ENCODE results near the gene ZFPM1. TPM values are rescaled to one million over a fixed set of nuclear protein-coding genes. Genes with fewer than 3 reads are reported as not detected.

Gene ZFPM1
- total RNA-seq, 1 donor from 2014 or later = 0.52 TPM

DNA sequence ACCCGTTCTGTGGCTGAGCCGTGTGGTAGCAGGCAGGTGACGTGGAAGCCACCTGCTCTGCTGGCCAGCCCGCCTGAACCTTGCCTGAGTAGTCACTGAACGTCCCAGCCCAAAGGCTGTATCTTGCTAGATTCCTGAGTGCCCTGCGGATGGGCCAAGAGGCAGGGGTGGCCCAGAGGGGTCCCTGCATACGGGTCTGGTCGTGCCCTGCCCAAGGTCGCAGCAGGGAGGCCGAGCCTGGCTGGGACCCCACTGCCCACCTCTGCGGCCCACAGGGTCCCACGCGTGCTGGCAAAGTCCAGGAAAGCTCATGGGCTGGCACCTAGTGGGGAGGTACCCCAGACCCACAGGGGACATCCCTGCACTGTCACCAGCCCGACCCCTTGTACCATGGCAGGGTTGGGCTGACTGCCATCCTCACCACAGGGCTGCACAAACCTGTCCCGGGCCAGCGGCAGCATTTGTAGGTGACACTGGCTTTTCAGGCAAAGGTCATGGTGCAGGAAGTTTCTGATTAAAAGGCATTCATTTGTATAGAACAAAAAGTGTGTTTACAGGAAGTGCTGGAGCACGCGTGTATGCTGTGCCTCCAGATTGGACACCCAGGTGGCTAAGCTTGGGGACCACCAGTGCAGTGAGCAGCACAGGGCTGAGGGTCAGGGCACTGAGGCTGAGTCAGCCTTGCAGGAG is 72.0 kb downstream of the ZFPM1 start:
- H3K27me3 ChIP-seq (ENCODE audit: control insufficient read depth in 3 of 3, insufficient read depth in 3 of 3, low read length in 3 of 3) = peaks cover 42 to 71% (median 52%) of the 10 kb centered on the region in 3 donors
- H3K4me3 ChIP-seq (ENCODE audit: low read length in 3 of 3) = no peak overlapping the region
- no peaks in the 10 kb centered on the region for H3K36me3 ChIP-seq (ENCODE audit: control insufficient read depth in 3 of 3, insufficient read depth in 3 of 3, low read length in 3 of 3)
- H3K4me1 ChIP-seq (ENCODE audit: control insufficient read depth in 3 of 3, insufficient read depth in 3 of 3, low read length in 3 of 3) = peaks cover 17 to 43% (median 25%) of the 10 kb centered on the region in 3 donors
- H3K9me3 ChIP-seq (ENCODE audit: control insufficient read depth in 3 of 3, low read length in 3 of 3) = no peaks in the 10 kb centered on the region
- H3K9ac ChIP-seq (ENCODE audit: low read depth in 1 of 3, low read length in 3 of 3) = no peak overlapping the region
- no peak overlapping the region for H3K27ac ChIP-seq (ENCODE audit: low read depth, low read length)

- peaks cover 42 to 68% (median 52%) of the 10 kb centered on the region in 3 donors for H3K27me3 ChIP-seq (ENCODE audit: control insufficient read depth in 3 of 3, insufficient read depth in 3 of 3, low read length in 3 of 3)
- no peaks in the 10 kb centered on the region for H3K36me3 ChIP-seq (ENCODE audit: control insufficient read depth in 3 of 3, insufficient read depth in 3 of 3, low read length in 3 of 3)
- H3K4me3 ChIP-seq (ENCODE audit: low read length in 3 of 3) = no peak overlapping the region
- no peak overlapping the region for H3K27ac ChIP-seq (ENCODE audit: low read depth, low read length)
- no peak overlapping the region for H3K9ac ChIP-seq (ENCODE audit: low read depth in 1 of 3, low read length in 3 of 3)
- H3K9me3 ChIP-seq (ENCODE audit: control insufficient read depth in 3 of 3, low read length in 3 of 3) = no peaks in the 10 kb centered on the region
- peaks cover 21 to 48% (median 26%) of the 10 kb centered on the region in 3 donors for H3K4me1 ChIP-seq (ENCODE audit: control insufficient read depth in 3 of 3, insufficient read depth in 3 of 3, low read length in 3 of 3)
These were observed 72.5 kb downstream of the ZFPM1 start for GRCh38 chr16:88525663-88525990.

GRCh38 chr16:88526008-88526905 is 73.2 kb downstream of the ZFPM1 start:
- Histone ChIP-seq H3K9me3 (ENCODE audit: control insufficient read depth in 3 of 3, low read length in 3 of 3) (no peaks in the 10 kb centered on the region), H3K27me3 (ENCODE audit: control insufficient read depth in 3 of 3, insufficient read depth in 3 of 3, low read length in 3 of 3) (peaks cover 39 to 64% (median 49%) of the 10 kb centered on the region in 3 donors), H3K4me3 (ENCODE audit: low read length in 3 of 3) (peak overlapping the region in 1 of 3 donors; percentile 22), H3K36me3 (ENCODE audit: control insufficient read depth in 3 of 3, insufficient read depth in 3 of 3, low read length in 3 of 3) (no peaks in the 10 kb centered on the region), H3K9ac (ENCODE audit: low read depth in 1 of 3, low read length in 3 of 3) (peak overlapping the region in 1 of 3 donors; percentile 1), H3K27ac (ENCODE audit: low read depth, low read length) (no peak overlapping the region), H3K4me1 (ENCODE audit: control insufficient read depth in 3 of 3, insufficient read depth in 3 of 3, low read length in 3 of 3) (peaks cover 23 to 49% (median 26%) of the 10 kb centered on the region in 3 donors)

GRCh38 chr16:88526906-88527185 is 73.8 kb downstream of the ZFPM1 start:
- Histone ChIP-seq H3K4me1 (ENCODE audit: control insufficient read depth in 3 of 3, insufficient read depth in 3 of 3, low read length in 3 of 3) (peaks cover 24 to 49% (median 26%) of the 10 kb centered on the region in 3 donors), H3K9ac (ENCODE audit: low read depth in 1 of 3, low read length in 3 of 3) (peak overlapping the region in 1 of 3 donors; percentile 1), H3K27me3 (ENCODE audit: control insufficient read depth in 3 of 3, insufficient read depth in 3 of 3, low read length in 3 of 3) (peaks cover 33 to 59% (median 44%) of the 10 kb centered on the region in 3 donors), H3K36me3 (ENCODE audit: control insufficient read depth in 3 of 3, insufficient read depth in 3 of 3, low read length in 3 of 3) (no peaks in the 10 kb centered on the region), H3K27ac (ENCODE audit: low read depth, low read length) (no peak overlapping the region), H3K4me3 (ENCODE audit: low read length in 3 of 3) (no peak overlapping the region), H3K9me3 (ENCODE audit: control insufficient read depth in 3 of 3, low read length in 3 of 3) (no peaks in the 10 kb centered on the region)

GRCh38 chr16:88527186-88527936 is 74.3 kb downstream of the ZFPM1 start:
- no peak overlapping the region for H3K4me3 ChIP-seq (ENCODE audit: low read length in 3 of 3)
- peaks cover 24 to 49% (median 26%) of the 10 kb centered on the region in 3 donors for H3K4me1 ChIP-seq (ENCODE audit: control insufficient read depth in 3 of 3, insufficient read depth in 3 of 3, low read length in 3 of 3)

DNA sequence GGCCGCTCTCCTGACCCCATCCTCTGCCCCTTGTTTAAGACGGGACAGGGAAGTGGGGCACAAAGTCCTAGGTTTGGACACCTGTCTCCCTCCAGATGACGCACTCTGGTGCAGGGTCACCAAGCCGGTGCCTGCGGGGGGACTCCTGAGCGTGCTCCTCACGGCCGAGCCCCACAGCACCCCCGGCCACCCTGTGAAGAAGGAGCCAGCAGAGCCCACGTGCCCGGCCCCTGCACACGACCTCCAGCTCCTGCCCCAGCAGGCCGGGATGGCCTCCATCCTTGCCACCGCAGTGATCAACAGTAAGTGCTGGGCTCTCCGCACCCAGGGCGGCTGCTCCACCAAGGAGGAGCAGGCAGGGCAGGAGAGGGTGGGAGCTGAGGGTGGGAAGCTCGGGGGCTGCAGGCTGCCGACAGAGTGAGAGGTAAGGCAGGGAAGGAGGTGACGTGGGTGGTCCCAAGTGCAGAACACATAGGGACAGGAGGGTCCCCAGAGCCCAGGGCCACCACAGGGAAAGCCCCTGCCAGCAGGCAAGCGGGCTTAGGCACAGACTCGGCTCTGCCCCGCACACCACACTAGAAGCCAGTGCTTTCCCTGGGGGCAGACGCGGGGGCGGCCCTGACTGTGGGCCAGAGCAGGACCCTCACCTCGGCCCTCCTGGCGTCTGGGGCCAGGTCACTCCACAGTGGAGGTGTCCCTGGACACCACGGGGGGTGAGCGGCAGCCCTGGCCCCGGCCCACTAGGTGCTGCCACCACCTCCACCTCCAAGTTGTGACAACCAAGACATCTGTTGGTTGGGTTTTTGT is 75.1 kb downstream of the ZFPM1 start:
- H3K9me3 ChIP-seq (ENCODE audit: control insufficient read depth in 3 of 3, low read length in 3 of 3) = no peaks in the 10 kb centered on the region
- no peak overlapping the region for H3K27ac ChIP-seq (ENCODE audit: low read depth, low read length)
- no peak overlapping the region for H3K9ac ChIP-seq (ENCODE audit: low read depth in 1 of 3, low read length in 3 of 3)
- H3K4me3 ChIP-seq (ENCODE audit: low read length in 3 of 3) = no peak overlapping the region
- peaks cover 24 to 49% (median 29%) of the 10 kb centered on the region in 3 donors for H3K4me1 ChIP-seq (ENCODE audit: control insufficient read depth in 3 of 3, insufficient read depth in 3 of 3, low read length in 3 of 3)
- no peaks in the 10 kb centered on the region for H3K36me3 ChIP-seq (ENCODE audit: control insufficient read depth in 3 of 3, insufficient read depth in 3 of 3, low read length in 3 of 3)
- peaks cover 22 to 51% (median 34%) of the 10 kb centered on the region in 3 donors for H3K27me3 ChIP-seq (ENCODE audit: control insufficient read depth in 3 of 3, insufficient read depth in 3 of 3, low read length in 3 of 3)

More at GRCh38 chr16:88527186-88527936, 74.3 kb downstream of the ZFPM1 start:
- H3K9ac ChIP-seq (ENCODE audit: low read depth in 1 of 3, low read length in 3 of 3) = peak overlapping the region in 2 of 3 donors; percentile 1 to 8
- peaks cover 28 to 53% (median 39%) of the 10 kb centered on the region in 3 donors for H3K27me3 ChIP-seq (ENCODE audit: control insufficient read depth in 3 of 3, insufficient read depth in 3 of 3, low read length in 3 of 3)
- no peak overlapping the region for H3K27ac ChIP-seq (ENCODE audit: low read depth, low read length)
- no peaks in the 10 kb centered on the region for H3K36me3 ChIP-seq (ENCODE audit: control insufficient read depth in 3 of 3, insufficient read depth in 3 of 3, low read length in 3 of 3)
- H3K9me3 ChIP-seq (ENCODE audit: control insufficient read depth in 3 of 3, low read length in 3 of 3) = no peaks in the 10 kb centered on the region

GRCh38 chr16:88528902-88529318 is 75.8 kb downstream of the ZFPM1 start:
- Histone ChIP-seq H3K4me3 (ENCODE audit: low read length in 3 of 3) (no peak overlapping the region), H3K27me3 (ENCODE audit: control insufficient read depth in 3 of 3, insufficient read depth in 3 of 3, low read length in 3 of 3) (peaks cover 15 to 44% (median 29%) of the 10 kb centered on the region in 3 donors), H3K9me3 (ENCODE audit: control insufficient read depth in 3 of 3, low read length in 3 of 3) (no peaks in the 10 kb centered on the region), H3K36me3 (ENCODE audit: control insufficient read depth in 3 of 3, insufficient read depth in 3 of 3, low read length in 3 of 3) (no peaks in the 10 kb centered on the region), H3K27ac (ENCODE audit: low read depth, low read length) (no peak overlapping the region), H3K4me1 (ENCODE audit: control insufficient read depth in 3 of 3, insufficient read depth in 3 of 3, low read length in 3 of 3) (peaks cover 24 to 49% (median 29%) of the 10 kb centered on the region in 3 donors), H3K9ac (ENCODE audit: low read depth in 1 of 3, low read length in 3 of 3) (no peak overlapping the region)

GRCh38 chr16:88529596-88529995 is 76.5 kb downstream of the ZFPM1 start:
- Histone ChIP-seq H3K4me3 (ENCODE audit: low read length in 3 of 3) (no peak overlapping the region), H3K4me1 (ENCODE audit: control insufficient read depth in 3 of 3, insufficient read depth in 3 of 3, low read length in 3 of 3) (peaks cover 24 to 46% (median 29%) of the 10 kb centered on the region in 3 donors), H3K27me3 (ENCODE audit: control insufficient read depth in 3 of 3, insufficient read depth in 3 of 3, low read length in 3 of 3) (peaks cover 8 to 38% (median 23%) of the 10 kb centered on the region in 3 donors), H3K27ac (ENCODE audit: low read depth, low read length) (no peak overlapping the region), H3K9ac (ENCODE audit: low read depth in 1 of 3, low read length in 3 of 3) (no peak overlapping the region), H3K36me3 (ENCODE audit: control insufficient read depth in 3 of 3, insufficient read depth in 3 of 3, low read length in 3 of 3) (no peaks in the 10 kb centered on the region), H3K9me3 (ENCODE audit: control insufficient read depth in 3 of 3, low read length in 3 of 3) (no peaks in the 10 kb centered on the region)
